ENCODE measurements around the gene CCDC182.

DNA sequence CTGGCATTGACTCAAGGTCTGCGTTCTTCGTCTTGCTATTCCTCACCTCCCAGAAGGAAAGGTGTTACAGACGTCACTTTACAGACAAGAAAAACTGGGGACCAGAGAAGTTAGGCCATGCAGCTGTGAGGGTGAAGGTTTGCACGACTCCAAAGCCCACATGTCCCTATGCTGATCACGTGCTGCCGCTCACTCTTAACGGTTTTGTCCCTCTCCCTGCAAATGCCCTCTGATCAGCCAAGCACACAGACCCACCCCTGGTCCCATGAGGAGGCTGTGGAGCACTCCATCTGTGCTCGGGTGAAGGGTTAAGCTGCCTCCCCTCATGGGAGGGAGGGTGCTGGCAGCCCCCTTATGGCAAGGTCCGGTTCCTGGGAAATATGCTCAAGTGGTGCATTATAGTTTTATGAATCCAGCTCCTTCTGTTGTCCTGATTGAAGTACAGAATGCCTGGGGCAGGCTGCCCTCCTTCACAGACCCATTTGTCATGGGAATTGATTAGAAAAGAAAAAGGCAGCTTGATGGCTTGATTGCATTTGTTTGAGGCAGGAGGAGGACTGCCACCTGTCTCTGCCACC is 18.8 kb downstream of the CCDC182 start:
- TF ChIP-seq POLR2A (IDR thresholded peaks at IDR 0.05) (no peak), CTCF (IDR thresholded peaks at IDR 0.05) (no peak)

All from upper lobe of left lung (tissue), 4 donors.